ENCODE results near the gene SIVA1.

DNA sequence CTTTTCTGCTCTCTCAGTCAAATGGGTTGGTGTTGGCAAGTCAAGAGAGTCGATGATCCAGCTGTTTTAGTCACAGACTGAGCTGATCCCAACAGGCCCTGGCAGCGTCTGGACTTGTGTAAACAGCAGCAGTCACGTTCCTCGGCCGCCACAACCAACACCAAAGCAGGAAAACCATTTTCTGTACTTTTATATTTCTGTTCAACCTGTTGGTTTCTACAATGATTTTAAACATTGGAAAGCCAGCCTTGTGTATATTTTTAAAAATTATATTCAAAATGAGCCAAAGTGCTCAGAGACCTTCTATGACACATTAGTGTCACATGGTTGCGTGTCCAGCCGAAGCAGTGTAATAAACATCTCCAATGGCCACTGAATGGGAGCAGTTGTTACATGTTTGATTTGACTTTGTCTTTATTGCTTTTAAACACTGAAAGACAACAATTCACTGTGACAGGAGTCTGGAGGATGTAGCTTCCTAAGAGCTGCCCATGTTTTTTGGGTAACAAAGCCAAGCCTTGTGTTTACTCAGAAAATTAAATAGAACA is 5.9 kb upstream of the SIVA1 start:
- TF ChIP-seq POLR2AphosphoS5 (IDR thresholded peaks at IDR 0.05; ENCODE audit: low read depth, low read length), result no peak
- TF ChIP-seq, protein P1, sequence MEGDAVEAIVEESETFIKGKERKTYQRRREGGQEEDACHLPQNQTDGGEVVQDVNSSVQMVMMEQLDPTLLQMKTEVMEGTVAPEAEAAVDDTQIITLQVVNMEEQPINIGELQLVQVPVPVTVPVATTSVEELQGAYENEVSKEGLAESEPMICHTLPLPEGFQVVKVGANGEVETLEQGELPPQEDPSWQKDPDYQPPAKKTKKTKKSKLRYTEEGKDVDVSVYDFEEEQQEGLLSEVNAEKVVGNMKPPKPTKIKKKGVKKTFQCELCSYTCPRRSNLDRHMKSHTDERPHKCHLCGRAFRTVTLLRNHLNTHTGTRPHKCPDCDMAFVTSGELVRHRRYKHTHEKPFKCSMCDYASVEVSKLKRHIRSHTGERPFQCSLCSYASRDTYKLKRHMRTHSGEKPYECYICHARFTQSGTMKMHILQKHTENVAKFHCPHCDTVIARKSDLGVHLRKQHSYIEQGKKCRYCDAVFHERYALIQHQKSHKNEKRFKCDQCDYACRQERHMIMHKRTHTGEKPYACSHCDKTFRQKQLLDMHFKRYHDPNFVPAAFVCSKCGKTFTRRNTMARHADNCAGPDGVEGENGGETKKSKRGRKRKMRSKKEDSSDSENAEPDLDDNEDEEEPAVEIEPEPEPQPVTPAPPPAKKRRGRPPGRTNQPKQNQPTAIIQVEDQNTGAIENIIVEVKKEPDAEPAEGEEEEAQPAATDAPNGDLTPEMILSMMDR (IDR thresholded peaks at IDR 0.05), result no peak
- no peak for TF ChIP-seq TAF1 (IDR thresholded peaks at IDR 0.05; ENCODE audit: borderline replicate concordance, low read depth, low read length)
- TF ChIP-seq YY1 (IDR thresholded peaks at IDR 0.05; ENCODE audit: low read depth), result no peak
- TF ChIP-seq, protein P2, sequence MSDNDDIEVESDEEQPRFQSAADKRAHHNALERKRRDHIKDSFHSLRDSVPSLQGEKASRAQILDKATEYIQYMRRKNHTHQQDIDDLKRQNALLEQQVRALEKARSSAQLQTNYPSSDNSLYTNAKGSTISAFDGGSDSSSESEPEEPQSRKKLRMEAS (IDR thresholded peaks at IDR 0.05; ENCODE audit: low read depth), result no peak
